ENCODE results near the gene TLE1.

DNA sequence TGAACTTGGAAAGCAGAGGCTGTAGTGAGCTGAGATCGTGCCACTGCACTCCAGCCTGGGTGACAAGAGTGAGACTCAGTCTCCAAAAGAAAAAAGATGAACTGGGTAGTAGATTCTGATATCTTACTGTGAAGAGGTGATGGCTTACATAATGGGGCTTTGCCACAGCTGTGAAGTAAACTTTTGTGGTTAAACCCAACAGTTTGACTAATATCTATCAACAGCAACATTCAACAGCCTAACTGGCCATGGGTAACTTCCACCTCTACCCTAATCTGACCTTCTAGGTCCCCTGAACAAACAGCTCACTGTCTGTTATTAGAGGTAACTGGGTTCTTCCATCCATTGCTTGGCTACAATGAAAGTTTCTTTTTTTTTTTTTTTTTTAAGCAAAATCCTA, 52.1 kb downstream of the TLE1 start:
- no peak for TF ChIP-seq POLR2A (IDR thresholded peaks at IDR 0.05)
- TF ChIP-seq, protein P1, sequence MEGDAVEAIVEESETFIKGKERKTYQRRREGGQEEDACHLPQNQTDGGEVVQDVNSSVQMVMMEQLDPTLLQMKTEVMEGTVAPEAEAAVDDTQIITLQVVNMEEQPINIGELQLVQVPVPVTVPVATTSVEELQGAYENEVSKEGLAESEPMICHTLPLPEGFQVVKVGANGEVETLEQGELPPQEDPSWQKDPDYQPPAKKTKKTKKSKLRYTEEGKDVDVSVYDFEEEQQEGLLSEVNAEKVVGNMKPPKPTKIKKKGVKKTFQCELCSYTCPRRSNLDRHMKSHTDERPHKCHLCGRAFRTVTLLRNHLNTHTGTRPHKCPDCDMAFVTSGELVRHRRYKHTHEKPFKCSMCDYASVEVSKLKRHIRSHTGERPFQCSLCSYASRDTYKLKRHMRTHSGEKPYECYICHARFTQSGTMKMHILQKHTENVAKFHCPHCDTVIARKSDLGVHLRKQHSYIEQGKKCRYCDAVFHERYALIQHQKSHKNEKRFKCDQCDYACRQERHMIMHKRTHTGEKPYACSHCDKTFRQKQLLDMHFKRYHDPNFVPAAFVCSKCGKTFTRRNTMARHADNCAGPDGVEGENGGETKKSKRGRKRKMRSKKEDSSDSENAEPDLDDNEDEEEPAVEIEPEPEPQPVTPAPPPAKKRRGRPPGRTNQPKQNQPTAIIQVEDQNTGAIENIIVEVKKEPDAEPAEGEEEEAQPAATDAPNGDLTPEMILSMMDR (IDR thresholded peaks at IDR 0.05) = no peak

Data from Peyer's patch (tissue), 4 donors.